Activated naive CD4-positive, alpha-beta T cell treated with anti-CD3 and anti-CD28 coated beads, Interleukin-2, amount 50 U/mL, for 24 hours (primary cell): ENCODE measurements around the gene TP63.

Experiments used
- H3K27ac Mint-ChIP-seq: one replicate; pipeline ENCODE4 v1.8.0; 2021; ENCODE audit warnings: mild to moderate bottlenecking, mixed read lengths
- H3K27me3 Mint-ChIP-seq: one replicate; pipeline ENCODE4 v1.8.0; 2021; ENCODE audit warnings: mixed read lengths
- H3K36me3 Mint-ChIP-seq: one replicate; pipeline ENCODE4 v1.8.0; 2021; ENCODE audit warnings: mixed read lengths
- H3K4me1 Mint-ChIP-seq: one replicate; pipeline ENCODE4 v1.8.0; 2021; ENCODE audit warnings: mixed read lengths
- H3K4me3 Mint-ChIP-seq: one replicate; pipeline ENCODE4 v1.8.0; 2021; ENCODE audit warnings: mild to moderate bottlenecking, mixed read lengths
- H3K9me3 Mint-ChIP-seq: one replicate; pipeline ENCODE4 v1.8.0; 2021; ENCODE audit warnings: mixed read lengths

TP63 gene

GRCh38 chr3:189792046-189792929 is 161.1 kb downstream of the TP63 start:
- no peak overlapping the region for H3K27ac Mint-ChIP-seq
- H3K4me1 Mint-ChIP-seq = peaks cover 23% of the 10 kb centered on the region
- H3K9me3 Mint-ChIP-seq = no peaks in the 10 kb centered on the region
- H3K4me3 Mint-ChIP-seq = no peak overlapping the region
- H3K27me3 Mint-ChIP-seq = no peaks in the 10 kb centered on the region
- H3K36me3 Mint-ChIP-seq = no peaks in the 10 kb centered on the region

- Mint-ChIP-seq H3K4me1 (peaks cover 23% of the 10 kb centered on the region), H3K36me3 (no peaks in the 10 kb centered on the region), H3K9me3 (no peaks in the 10 kb centered on the region), H3K4me3 (no peak overlapping the region), H3K27me3 (no peaks in the 10 kb centered on the region), H3K27ac (no peak overlapping the region)
Measured at GRCh38 chr3:189794518-189794917, 163.3 kb downstream of the TP63 start.

- peaks cover 14% of the 10 kb centered on the region for H3K4me1 Mint-ChIP-seq
- H3K4me3 Mint-ChIP-seq = no peak overlapping the region
- H3K27ac Mint-ChIP-seq = no peak overlapping the region
- H3K36me3 Mint-ChIP-seq = no peaks in the 10 kb centered on the region
- H3K27me3 Mint-ChIP-seq = no peaks in the 10 kb centered on the region
- H3K9me3 Mint-ChIP-seq = no peaks in the 10 kb centered on the region
Measured at GRCh38 chr3:189797103-189797750, 166.0 kb downstream of the TP63 start.

GRCh38 chr3:189799366-189799765 is 168.2 kb downstream of the TP63 start:
- H3K27me3 Mint-ChIP-seq = no peaks in the 10 kb centered on the region
- no peak overlapping the region for H3K4me3 Mint-ChIP-seq
- H3K27ac Mint-ChIP-seq = no peak overlapping the region
- H3K9me3 Mint-ChIP-seq = no peaks in the 10 kb centered on the region
- H3K4me1 Mint-ChIP-seq = peaks cover 11% of the 10 kb centered on the region
- H3K36me3 Mint-ChIP-seq = no peaks in the 10 kb centered on the region

- H3K9me3 Mint-ChIP-seq = no peaks in the 10 kb centered on the region
- H3K4me3 Mint-ChIP-seq = no peak overlapping the region
- H3K27ac Mint-ChIP-seq = no peak overlapping the region
- H3K36me3 Mint-ChIP-seq = no peaks in the 10 kb centered on the region
- H3K4me1 Mint-ChIP-seq = peaks cover 2% of the 10 kb centered on the region
- H3K27me3 Mint-ChIP-seq = no peaks in the 10 kb centered on the region
Measured at GRCh38 chr3:189800436-189800835, 169.2 kb downstream of the TP63 start.

GRCh38 chr3:189803254-189803653 is 172.1 kb downstream of the TP63 start:
- Mint-ChIP-seq H3K4me3 (no peak overlapping the region), H3K36me3 (no peaks in the 10 kb centered on the region), H3K9me3 (no peaks in the 10 kb centered on the region), H3K4me1 (no peaks in the 10 kb centered on the region), H3K27me3 (no peaks in the 10 kb centered on the region), H3K27ac (no peak overlapping the region)

- H3K9me3 Mint-ChIP-seq = no peaks in the 10 kb centered on the region
- no peak overlapping the region for H3K4me3 Mint-ChIP-seq
- no peak overlapping the region for H3K27ac Mint-ChIP-seq
- H3K4me1 Mint-ChIP-seq = no peaks in the 10 kb centered on the region
- no peaks in the 10 kb centered on the region for H3K27me3 Mint-ChIP-seq
- H3K36me3 Mint-ChIP-seq = no peaks in the 10 kb centered on the region
Measured at GRCh38 chr3:189805375-189806067, 174.3 kb downstream of the TP63 start.

- Mint-ChIP-seq H3K4me3 (no peak overlapping the region), H3K4me1 (no peaks in the 10 kb centered on the region), H3K9me3 (no peaks in the 10 kb centered on the region), H3K27ac (no peak overlapping the region), H3K27me3 (no peaks in the 10 kb centered on the region), H3K36me3 (no peaks in the 10 kb centered on the region)
Measured at GRCh38 chr3:189806171-189806951, 175.2 kb downstream of the TP63 start.

GRCh38 chr3:189808246-189809007 is 177.2 kb downstream of the TP63 start:
- Mint-ChIP-seq H3K9me3 (no peaks in the 10 kb centered on the region), H3K27me3 (no peaks in the 10 kb centered on the region), H3K4me1 (no peaks in the 10 kb centered on the region), H3K36me3 (no peaks in the 10 kb centered on the region), H3K27ac (no peak overlapping the region), H3K4me3 (no peak overlapping the region)

- no peak overlapping the region for H3K4me3 Mint-ChIP-seq
- no peaks in the 10 kb centered on the region for H3K4me1 Mint-ChIP-seq
- no peak overlapping the region for H3K27ac Mint-ChIP-seq
- no peaks in the 10 kb centered on the region for H3K9me3 Mint-ChIP-seq
- H3K27me3 Mint-ChIP-seq = no peaks in the 10 kb centered on the region
- H3K36me3 Mint-ChIP-seq = no peaks in the 10 kb centered on the region
Measured at GRCh38 chr3:189809583-189809982, 178.4 kb downstream of the TP63 start.

GRCh38 chr3:189812806-189813465 is 181.7 kb downstream of the TP63 start:
- Mint-ChIP-seq H3K36me3 (no peaks in the 10 kb centered on the region), H3K27me3 (no peaks in the 10 kb centered on the region), H3K9me3 (no peaks in the 10 kb centered on the region), H3K27ac (no peak overlapping the region), H3K4me3 (no peak overlapping the region), H3K4me1 (no peaks in the 10 kb centered on the region)

GRCh38 chr3:189813647-189814240 is 182.6 kb downstream of the TP63 start:
- H3K4me1 Mint-ChIP-seq = no peaks in the 10 kb centered on the region
- no peak overlapping the region for H3K27ac Mint-ChIP-seq
- H3K36me3 Mint-ChIP-seq = no peaks in the 10 kb centered on the region
- H3K27me3 Mint-ChIP-seq = no peaks in the 10 kb centered on the region
- no peak overlapping the region for H3K4me3 Mint-ChIP-seq
- H3K9me3 Mint-ChIP-seq = no peaks in the 10 kb centered on the region

GRCh38 chr3:189820365-189820720 is 189.2 kb downstream of the TP63 start:
- no peaks in the 10 kb centered on the region for H3K27me3 Mint-ChIP-seq
- no peaks in the 10 kb centered on the region for H3K4me1 Mint-ChIP-seq
- H3K4me3 Mint-ChIP-seq = no peak overlapping the region
- no peak overlapping the region for H3K27ac Mint-ChIP-seq
- no peaks in the 10 kb centered on the region for H3K9me3 Mint-ChIP-seq
- H3K36me3 Mint-ChIP-seq = no peaks in the 10 kb centered on the region

- H3K9me3 Mint-ChIP-seq = no peaks in the 10 kb centered on the region
- no peaks in the 10 kb centered on the region for H3K4me1 Mint-ChIP-seq
- no peak overlapping the region for H3K4me3 Mint-ChIP-seq
- H3K27ac Mint-ChIP-seq = no peak overlapping the region
- H3K36me3 Mint-ChIP-seq = no peaks in the 10 kb centered on the region
- no peaks in the 10 kb centered on the region for H3K27me3 Mint-ChIP-seq
Measured at GRCh38 chr3:189821262-189821661, 190.1 kb downstream of the TP63 start.
